Activated CD4-positive, alpha-beta T cell treated with anti-CD3 and anti-CD28 coated beads, Interleukin-2, amount 10 ng/mL, durations not matched to agents 24 days and 14 days (primary cell): ENCODE measurements around the gene LRP3. TPM values are rescaled to one million over a fixed set of nuclear protein-coding genes. Genes with fewer than 3 reads are reported as not detected.
"Not testable (repeated sequence)": the region's sequence is repeated elsewhere in the genome, so short reads cannot be mapped to it uniquely, and the experiment has no call there.

ENCODE experiments used
- DNase-seq: peaks from one replicate; pipeline ENCODE4 v3.0.0; 2022
- H3K27ac Mint-ChIP-seq: one replicate; pipeline ENCODE4 v1.8.0; 2022; ENCODE audit warnings: mild to moderate bottlenecking, mixed read lengths
- H3K27me3 Mint-ChIP-seq: one replicate; pipeline ENCODE4 v1.8.0; 2022; ENCODE audit warnings: mixed read lengths
- H3K36me3 Mint-ChIP-seq: one replicate; pipeline ENCODE4 v1.8.0; 2022; ENCODE audit warnings: low read depth, mild to moderate bottlenecking, mixed read lengths
- H3K4me1 Mint-ChIP-seq: one replicate; pipeline ENCODE4 v1.8.0; 2021; ENCODE audit warnings: mixed read lengths
- H3K4me3 Mint-ChIP-seq: one replicate; pipeline ENCODE4 v1.8.0; 2022; ENCODE audit warnings: mild to moderate bottlenecking, moderate library complexity, mixed read lengths
- H3K9me3 Mint-ChIP-seq: one replicate; pipeline ENCODE4 v1.8.0; 2021; ENCODE audit warnings: mixed read lengths
- intact Hi-C: fragments of 100-400 bp; cut with micrococcal nuclease; formaldehyde crosslinking; loops from one replicate; pipeline ENCODE4 v1.15.1; 2023
- total RNA-seq: library from RNA; stranded (reverse); gene quantifications from 2 replicates; pipeline ENCODE4 v1.2.3, GENCODE V29; 2022

The LRP3 gene
- total RNA-seq, 1 donor from 2014 or later = 0.23 TPM

GRCh38 chr19:33209850-33210230 lies 15.7 kb downstream of the LRP3 start:
- DNase-seq, H3K27ac Mint-ChIP-seq, H3K9me3 Mint-ChIP-seq, H3K36me3 Mint-ChIP-seq, H3K27me3 Mint-ChIP-seq, intact Hi-C loops, H3K4me3 Mint-ChIP-seq, H3K4me1 Mint-ChIP-seq: not testable (repeated sequence)

DNA sequence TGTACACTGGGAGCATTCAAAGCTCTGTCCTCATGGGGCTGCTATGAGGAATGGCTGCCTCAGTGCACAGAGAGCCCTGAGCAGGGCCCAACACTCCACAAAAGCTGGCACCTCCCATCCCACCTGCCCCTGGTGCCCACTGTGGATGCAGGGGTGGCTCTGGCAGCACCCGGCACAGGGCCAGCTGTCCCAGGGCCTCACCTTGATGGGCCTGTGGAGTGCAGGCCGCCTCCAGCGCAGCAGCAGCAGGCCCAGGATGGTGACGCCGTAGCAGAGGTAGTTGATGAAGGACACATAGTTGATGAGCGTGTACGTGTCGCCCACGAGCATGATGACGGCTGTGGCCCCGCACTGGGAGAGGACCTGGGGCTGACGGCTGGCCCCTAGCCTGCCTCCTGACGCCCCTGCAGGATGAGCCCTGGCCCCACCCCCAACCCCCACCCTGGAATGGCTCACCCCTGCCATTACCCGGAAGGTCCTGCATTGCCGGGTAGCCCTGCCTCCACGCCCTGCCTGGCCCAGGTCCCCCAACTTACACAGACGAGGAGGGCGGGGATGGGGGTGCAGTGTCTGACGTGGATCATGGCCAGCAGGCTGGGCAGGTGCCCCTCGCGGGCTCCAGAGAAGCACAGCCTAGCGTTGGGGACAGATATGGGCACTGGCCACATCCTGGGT lies 16.3 kb downstream of the LRP3 start:
- Mint-ChIP-seq H3K27me3 (no peaks in the 10 kb centered on the region), H3K36me3 (no peaks in the 10 kb centered on the region), H3K27ac (no peak overlapping the region), H3K4me3 (no peak overlapping the region), H3K9me3 (no peaks in the 10 kb centered on the region), H3K4me1 (no peaks in the 10 kb centered on the region)
- intact Hi-C loops = no loop called here
- no peak for DNase-seq

- Mint-ChIP-seq H3K36me3 (no peaks in the 10 kb centered on the region), H3K27me3 (no peaks in the 10 kb centered on the region), H3K9me3 (no peaks in the 10 kb centered on the region), H3K4me3 (no peak overlapping the region), H3K4me1 (no peaks in the 10 kb centered on the region), H3K27ac (no peak overlapping the region)
- no peak for DNase-seq
- intact Hi-C loops = no loop called here
Observed at GRCh38 chr19:33211794-33212435, 17.8 kb downstream of the LRP3 start.

- no peak overlapping the region for H3K4me3 Mint-ChIP-seq
- no peak overlapping the region for H3K27ac Mint-ChIP-seq
- intact Hi-C loops = no loop called here
- no peaks in the 10 kb centered on the region for H3K27me3 Mint-ChIP-seq
- no peaks in the 10 kb centered on the region for H3K36me3 Mint-ChIP-seq
- H3K4me1 Mint-ChIP-seq = no peaks in the 10 kb centered on the region
- no peaks in the 10 kb centered on the region for H3K9me3 Mint-ChIP-seq
- DNase-seq = no peak
Observed at GRCh38 chr19:33212436-33213172, 18.5 kb downstream of the LRP3 start.

DNA sequence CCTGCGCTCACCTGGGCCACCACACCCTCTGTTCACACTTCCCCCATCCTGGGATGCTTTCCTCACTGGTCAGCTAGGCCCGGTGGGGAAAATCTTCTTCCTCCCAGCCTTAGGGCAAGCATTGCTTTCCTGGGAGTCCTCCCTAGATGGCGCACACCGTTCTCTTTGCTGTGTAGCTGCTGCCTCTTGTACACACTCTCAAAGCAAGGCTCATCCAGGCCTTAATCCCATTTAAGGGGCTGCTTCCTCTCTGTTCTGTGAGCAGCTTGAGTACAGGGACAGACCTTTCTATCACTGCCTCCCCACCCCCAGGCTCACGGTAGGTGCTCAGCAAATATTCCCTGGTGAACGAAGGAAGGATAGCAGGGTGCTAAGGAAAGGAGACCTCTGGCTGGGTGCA lies 20.5 kb downstream of the LRP3 start:
- H3K27me3 Mint-ChIP-seq = no peaks in the 10 kb centered on the region
- H3K4me1 Mint-ChIP-seq = no peaks in the 10 kb centered on the region
- H3K27ac Mint-ChIP-seq = no peak overlapping the region
- no peak overlapping the region for H3K4me3 Mint-ChIP-seq
- H3K36me3 Mint-ChIP-seq = no peaks in the 10 kb centered on the region
- DNase-seq = no peak
- intact Hi-C loops = no loop called here
- H3K9me3 Mint-ChIP-seq = no peaks in the 10 kb centered on the region

GRCh38 chr19:33215438-33216197 lies 21.5 kb downstream of the LRP3 start:
- no peak overlapping the region for H3K27ac Mint-ChIP-seq
- intact Hi-C loops = no loop called here
- H3K4me1 Mint-ChIP-seq = no peaks in the 10 kb centered on the region
- H3K27me3 Mint-ChIP-seq = no peaks in the 10 kb centered on the region
- no peaks in the 10 kb centered on the region for H3K9me3 Mint-ChIP-seq
- no peak for DNase-seq
- no peaks in the 10 kb centered on the region for H3K36me3 Mint-ChIP-seq
- no peak overlapping the region for H3K4me3 Mint-ChIP-seq

DNA sequence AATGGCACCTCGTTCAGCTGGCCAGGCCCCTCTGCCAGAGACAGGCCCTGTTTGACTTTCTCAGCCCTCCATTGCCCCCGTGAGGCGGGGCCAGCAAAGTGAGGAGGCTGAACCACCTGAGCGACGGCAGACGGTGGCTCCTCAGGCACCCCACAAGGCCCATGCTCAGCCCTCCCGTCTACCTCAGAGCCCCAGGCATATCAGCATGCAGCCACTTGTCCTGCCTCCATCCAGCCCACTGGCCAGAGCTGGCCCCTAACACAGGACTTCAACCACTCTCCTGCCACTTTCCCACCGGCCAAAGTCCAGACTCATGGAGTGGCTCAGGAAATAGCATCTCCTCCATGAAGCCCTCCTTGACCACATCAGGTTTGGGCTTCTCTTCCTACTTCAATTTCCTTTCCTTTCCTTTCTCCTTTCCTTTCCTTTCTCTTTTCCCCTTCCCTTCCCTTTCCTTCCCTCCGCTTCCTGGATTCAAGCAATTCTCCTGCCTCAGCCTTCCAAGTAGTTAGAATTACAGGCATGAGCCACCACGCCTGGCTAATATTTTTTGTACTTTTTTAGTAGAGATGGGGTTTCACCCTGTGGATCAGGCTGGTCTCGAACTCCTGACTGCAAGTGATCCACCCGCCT lies 22.2 kb downstream of the LRP3 start:
- Mint-ChIP-seq H3K9me3 (no peaks in the 10 kb centered on the region), H3K27me3 (no peaks in the 10 kb centered on the region), H3K4me1 (no peaks in the 10 kb centered on the region), H3K27ac (no peak overlapping the region), H3K4me3 (no peak overlapping the region), H3K36me3 (no peaks in the 10 kb centered on the region)
- DNase-seq = no peak
- intact Hi-C loops = no loop called here

DNA sequence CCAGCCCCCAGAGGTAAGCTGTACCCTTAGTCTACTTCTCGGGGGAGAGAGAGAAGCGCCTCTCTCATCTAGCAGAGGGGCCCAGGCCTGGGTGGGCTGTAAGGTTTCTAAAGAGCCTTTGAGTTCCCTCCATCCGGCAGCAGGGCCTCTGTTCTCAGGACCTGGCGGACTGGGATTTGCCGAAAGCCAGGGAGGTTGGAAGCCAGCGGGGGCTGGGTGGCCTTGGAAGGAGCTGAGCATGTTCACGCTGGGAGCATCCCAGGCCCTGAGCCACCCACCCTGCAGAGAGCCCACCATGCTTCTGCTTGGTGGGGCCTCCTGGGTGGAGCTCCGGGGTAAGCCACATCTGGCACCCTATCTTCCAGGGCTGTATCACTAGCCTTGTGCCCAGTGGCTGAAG lies 23.8 kb downstream of the LRP3 start:
- Mint-ChIP-seq H3K4me1 (no peaks in the 10 kb centered on the region), H3K4me3 (no peak overlapping the region), H3K27me3 (peaks cover 3% of the 10 kb centered on the region), H3K9me3 (no peaks in the 10 kb centered on the region), H3K27ac (no peak overlapping the region), H3K36me3 (no peaks in the 10 kb centered on the region)
- no peak for DNase-seq
- intact Hi-C loops = no loop called here

GRCh38 chr19:33219261-33219815 lies 25.2 kb downstream of the LRP3 start:
- intact Hi-C loops = no loop called here
- no peaks in the 10 kb centered on the region for H3K36me3 Mint-ChIP-seq
- H3K4me3 Mint-ChIP-seq = no peak overlapping the region
- H3K9me3 Mint-ChIP-seq = no peaks in the 10 kb centered on the region
- DNase-seq = no peak
- H3K27me3 Mint-ChIP-seq = peaks cover 11% of the 10 kb centered on the region
- no peaks in the 10 kb centered on the region for H3K4me1 Mint-ChIP-seq
- no peak overlapping the region for H3K27ac Mint-ChIP-seq

DNA sequence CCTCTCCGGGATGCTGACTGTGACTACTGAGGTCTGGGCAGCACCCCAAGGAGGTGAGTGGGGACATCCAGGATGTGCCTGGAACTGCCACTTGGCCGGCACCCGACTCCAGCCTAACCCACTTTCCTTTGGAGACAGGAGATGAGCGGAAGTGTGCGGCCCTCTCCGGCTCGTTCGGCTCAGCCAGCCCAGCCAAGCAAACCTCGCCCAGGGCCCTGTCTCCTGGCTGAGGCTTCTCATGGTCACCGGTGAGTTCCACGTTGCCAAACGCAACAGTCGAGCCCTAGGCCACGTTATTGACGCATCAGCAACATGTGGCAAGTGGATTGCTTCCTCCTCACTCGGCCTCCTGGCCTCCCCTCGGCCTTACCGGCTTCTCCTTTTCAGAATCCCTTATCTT lies 26.0 kb downstream of the LRP3 start:
- no peak for DNase-seq
- no peak overlapping the region for H3K27ac Mint-ChIP-seq
- no peaks in the 10 kb centered on the region for H3K36me3 Mint-ChIP-seq
- H3K4me3 Mint-ChIP-seq = no peak overlapping the region
- H3K9me3 Mint-ChIP-seq = no peaks in the 10 kb centered on the region
- peaks cover 17% of the 10 kb centered on the region for H3K27me3 Mint-ChIP-seq
- intact Hi-C loops = no loop called here
- no peaks in the 10 kb centered on the region for H3K4me1 Mint-ChIP-seq

DNA sequence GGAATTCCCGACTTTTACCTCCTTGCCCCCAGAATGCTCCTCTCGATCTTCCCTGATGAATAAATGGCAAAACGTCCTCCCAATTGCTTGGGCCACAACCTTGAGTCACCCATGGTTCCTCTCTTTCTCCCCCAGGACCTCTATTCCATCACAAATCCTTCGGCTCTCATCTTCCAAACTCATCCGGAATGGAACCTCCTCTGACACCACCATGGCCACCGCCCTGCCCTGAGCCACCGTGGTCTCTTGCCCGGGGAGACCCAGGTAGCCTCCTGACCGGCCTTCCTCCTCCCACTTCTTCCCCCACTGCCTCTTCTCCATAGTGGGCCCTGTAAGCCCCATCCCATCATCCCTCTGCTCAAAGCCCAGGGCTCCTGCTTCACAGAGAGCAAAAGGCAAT lies 26.6 kb downstream of the LRP3 start:
- H3K4me1 Mint-ChIP-seq = no peaks in the 10 kb centered on the region
- no peak overlapping the region for H3K27ac Mint-ChIP-seq
- no peak overlapping the region for H3K4me3 Mint-ChIP-seq
- DNase-seq = no peak
- intact Hi-C loops = no loop called here
- no peaks in the 10 kb centered on the region for H3K9me3 Mint-ChIP-seq
- peaks cover 18% of the 10 kb centered on the region for H3K27me3 Mint-ChIP-seq
- H3K36me3 Mint-ChIP-seq = no peaks in the 10 kb centered on the region

- Mint-ChIP-seq H3K4me1 (peaks cover 2% of the 10 kb centered on the region), H3K27ac (no peak overlapping the region), H3K36me3 (peaks cover 4% of the 10 kb centered on the region), H3K4me3 (no peak overlapping the region), H3K9me3 (no peaks in the 10 kb centered on the region), H3K27me3 (peaks cover 25% of the 10 kb centered on the region)
- intact Hi-C loops = no loop called here
- no peak for DNase-seq
Observed at GRCh38 chr19:33221638-33222037, 27.5 kb downstream of the LRP3 start.

DNA sequence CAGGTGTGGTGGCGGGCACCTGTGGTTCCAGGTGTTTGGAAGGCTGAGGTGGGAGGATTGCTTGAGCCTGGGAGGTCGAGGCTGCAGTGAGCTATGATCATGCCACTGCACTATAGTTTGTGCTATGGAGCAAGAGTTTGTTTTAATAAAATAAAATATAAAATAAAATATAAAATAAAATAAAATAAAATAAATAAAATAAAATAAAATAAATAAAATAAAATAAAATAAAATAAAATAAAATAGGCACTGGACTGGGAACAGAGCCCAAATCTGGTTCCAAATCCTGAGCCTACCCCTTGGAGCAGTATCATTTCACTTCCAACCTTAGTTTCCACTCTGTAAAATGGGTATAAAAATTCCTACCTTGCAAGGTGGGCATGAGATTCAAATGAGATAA lies 28.1 kb downstream of the LRP3 start:
- H3K36me3 Mint-ChIP-seq, H3K27ac Mint-ChIP-seq, H3K4me3 Mint-ChIP-seq, H3K4me1 Mint-ChIP-seq, DNase-seq, intact Hi-C loops, H3K9me3 Mint-ChIP-seq: not testable (repeated sequence)
- peaks cover 28% of the 10 kb centered on the region for H3K27me3 Mint-ChIP-seq
